GM10248 (cell line): ENCODE results near the gene MYO16.

Experiments used
- CTCF ChIA-PET: fragments of 300-600 bp; sonication (Branson Sonifier 250); formaldehyde crosslinking; extraction: SDS; loops from one replicate; lab custom pipeline; 2021; ENCODE audit warnings: antibody characterized with exemption; lab: Yijun Ruan, JAX
- POLR2A ChIA-PET: fragments of 350-650 bp; sonication (Branson Sonifier 250); formaldehyde crosslinking; extraction: SDS; loops from one replicate; lab custom pipeline; 2020; ENCODE audit warnings: antibody characterized with exemption; lab: Yijun Ruan, JAX
- DNase-seq: peaks from one replicate; pipeline ENCODE4 v3.0.0; 2012; ENCODE audit errors: extremely low spot score
- CTCF ChIP-seq: IDR thresholded peaks from 2 replicates; pipeline ENCODE4 v1.5.1; 2012; ENCODE audit warnings: mild to moderate bottlenecking, low read depth; ENCODE audit errors: extremely low read depth, missing control alignments, control extremely low read depth

The MYO16 gene

GRCh38 chr13:109203587-109203986 is 574.2 kb downstream of the MYO16 start:
- ChIA-PET POLR2A (no interaction called here), CTCF (no interaction called here)
- TF ChIP-seq CTCF: no peak
- no peak for DNase-seq

DNA sequence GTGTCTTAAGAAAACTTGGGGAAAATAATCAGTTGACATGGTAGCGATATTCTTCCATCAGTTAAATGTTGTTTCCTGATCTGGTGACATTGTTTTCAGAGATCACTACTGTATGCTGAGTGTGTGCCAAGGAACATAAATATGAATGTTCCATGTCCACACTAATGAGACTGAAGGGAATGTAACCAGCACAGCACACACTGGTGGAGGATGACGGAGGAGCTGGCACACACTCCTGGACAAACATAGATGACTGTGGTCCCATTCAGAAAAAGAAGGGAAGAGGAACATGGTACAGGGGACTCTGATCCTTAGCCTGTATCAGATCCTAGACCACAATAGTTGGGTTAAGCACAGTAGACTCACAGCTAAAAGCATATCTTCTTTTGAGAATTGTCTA is 574.8 kb downstream of the MYO16 start:
- DNase-seq: no peak
- ChIA-PET CTCF (no interaction called here), POLR2A (no interaction called here)
- no peak for TF ChIP-seq CTCF

GRCh38 chr13:109204657-109205056 is 575.2 kb downstream of the MYO16 start:
- TF ChIP-seq CTCF: no peak
- CTCF ChIA-PET: no interaction called here
- no peak for DNase-seq
- POLR2A ChIA-PET: no interaction called here

DNA sequence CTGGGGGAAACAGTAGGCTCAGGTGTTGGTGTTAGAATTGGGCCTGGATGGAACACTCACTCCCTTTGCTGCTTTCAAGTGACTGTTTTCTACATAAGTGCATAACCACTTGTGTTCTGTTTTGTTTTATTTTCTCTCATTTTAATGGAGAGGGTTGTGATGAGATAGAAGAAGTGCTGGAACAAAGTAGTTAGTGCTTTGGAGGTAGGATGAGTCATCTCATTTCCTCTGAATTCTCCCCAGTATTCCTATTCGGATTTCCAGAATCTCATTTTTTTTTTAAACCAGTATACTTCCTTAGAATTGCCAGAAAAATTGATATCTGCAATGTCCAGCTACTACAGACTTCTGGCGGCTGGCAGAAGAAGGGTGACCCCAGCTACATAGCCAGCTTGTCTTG is 575.9 kb downstream of the MYO16 start:
- ChIA-PET CTCF (no interaction called here), POLR2A (no interaction called here)
- no peak for DNase-seq
- TF ChIP-seq CTCF: no peak

GRCh38 chr13:109206616-109207015 is 577.2 kb downstream of the MYO16 start:
- no peak for DNase-seq
- POLR2A ChIA-PET: no interaction called here
- no peak for TF ChIP-seq CTCF
- CTCF ChIA-PET: no interaction called here

DNA sequence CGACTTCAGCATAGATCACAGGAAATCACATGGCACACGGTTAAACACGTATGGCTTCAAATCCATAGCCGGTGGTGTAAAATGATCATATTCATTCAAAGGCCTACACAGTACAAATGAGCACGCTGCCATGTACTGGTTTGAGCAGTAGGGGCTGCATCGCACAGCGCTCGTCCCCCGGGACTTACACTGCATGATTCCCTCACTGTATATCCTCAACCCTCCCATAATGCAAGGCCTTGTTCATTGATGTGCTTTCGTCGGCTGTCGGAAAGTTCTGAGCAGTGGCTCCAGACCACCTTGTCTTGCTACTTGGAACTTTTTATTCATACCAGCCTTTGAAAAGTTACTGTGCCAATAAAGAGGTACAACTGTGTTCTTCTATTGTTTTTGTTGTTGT is 578.2 kb downstream of the MYO16 start:
- no peak for DNase-seq
- TF ChIP-seq CTCF: no peak
- ChIA-PET CTCF (no interaction called here), POLR2A (no interaction called here)

DNA sequence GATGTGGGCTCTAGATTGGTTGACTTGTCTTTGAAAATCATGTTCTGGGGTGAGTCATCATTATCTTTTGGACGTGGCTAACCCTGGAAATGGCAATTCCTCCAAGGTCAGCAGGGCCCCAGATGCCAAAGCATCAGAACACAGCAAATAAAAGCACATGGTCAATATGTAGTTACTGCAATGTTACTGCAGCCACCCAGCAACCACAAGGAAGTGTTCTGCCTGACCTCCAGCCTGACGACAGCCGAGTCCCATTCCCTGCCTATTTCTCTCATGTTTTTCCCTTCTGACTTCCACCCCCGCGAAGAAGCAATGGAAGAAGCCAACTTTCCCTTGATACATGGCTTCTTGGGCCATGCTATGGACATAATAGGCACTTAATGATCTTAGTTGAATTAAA is 579.1 kb downstream of the MYO16 start:
- CTCF ChIA-PET: no interaction called here
- POLR2A ChIA-PET: no interaction called here
- TF ChIP-seq CTCF: no peak
- DNase-seq: no peak
